Smooth muscle cell (in vitro differentiated cells): Measurements from ENCODE around the gene UBTD1. TPM values are rescaled to one million over a fixed set of nuclear protein-coding genes. Genes with fewer than 3 reads are reported as not detected.

Experiments
- DNase-seq: peaks from one replicate; lab custom pipeline; 2025; ENCODE audit not compliant: unreplicated experiment; lab: John Stamatoyannopoulos, UW
- H2AFZ ChIP-seq: fragments of 200-600 bp; sonication (generic); 2 replicates; pipeline ENCODE4 v1.6.0; 2016; ENCODE audit warnings: antibody characterized with exemption, low read depth, mild to moderate bottlenecking
- H3F3A ChIP-seq: fragments of 200-600 bp; sonication (generic); 2 replicates; pipeline ENCODE4 v1.6.0; 2017; ENCODE audit warnings: antibody characterized with exemption, low read depth
- H3K27ac ChIP-seq: fragments of 200-600 bp; sonication (generic); 2 replicates; pipeline ENCODE4 v1.5.1; 2016; ENCODE audit warnings: low read depth, mild to moderate bottlenecking
- H3K27me3 ChIP-seq: fragments of 200-600 bp; sonication (generic); 2 replicates; pipeline ENCODE4 v1.6.1; 2016; ENCODE audit warnings: low read depth, mild to moderate bottlenecking
- H3K36me3 ChIP-seq: fragments of 200-600 bp; sonication (generic); 2 replicates; pipeline ENCODE4 v1.5.1; 2016; ENCODE audit warnings: low read depth
- H3K4me1 ChIP-seq: fragments of 200-600 bp; sonication (generic); 2 replicates; pipeline ENCODE4 v1.5.1; 2016; ENCODE audit warnings: low read depth
- H3K4me2 ChIP-seq: fragments of 200-600 bp; sonication (generic); 2 replicates; pipeline ENCODE4 v1.6.0; 2016; ENCODE audit warnings: mild to moderate bottlenecking
- H3K4me3 ChIP-seq: fragments of 200-600 bp; sonication (generic); 2 replicates; pipeline ENCODE4 v1.5.1; 2016; ENCODE audit warnings: mild to moderate bottlenecking
- H3K79me2 ChIP-seq: fragments of 200-600 bp; sonication (generic); 2 replicates; pipeline ENCODE4 v1.6.0; 2016; ENCODE audit warnings: low read depth, mild to moderate bottlenecking
- H3K9ac ChIP-seq: fragments of 200-600 bp; sonication (generic); 2 replicates; pipeline ENCODE4 v1.6.0; 2016; ENCODE audit warnings: low read depth
- H3K9me3 ChIP-seq: fragments of 200-600 bp; sonication (generic); replicated peaks from 2 replicates; pipeline ENCODE4 v1.5.1; 2016; ENCODE audit warnings: low read depth
- H4K20me1 ChIP-seq: fragments of 200-600 bp; sonication (generic); 2 replicates; pipeline ENCODE4 v1.6.0; 2016; ENCODE audit warnings: low read depth
- WGBS: methylation state at CpG from one replicate; pipeline ENCODE4 v1.1.7; 2016; ENCODE audit warnings: low lambda C conversion rate; 5-methylcytosine and 5-hydroxymethylcytosine counted together
- polyA plus RNA-seq: library from polyadenylated mRNA; unstranded; fragments of >200 nt; fragmentation: Nextera tagmentation; extraction: Ambion mirVana; gene quantifications from 2 replicates; pipeline ENCODE4 v1.2.1, GENCODE V29; 2016
- total RNA-seq: library from RNA; depleted of rRNA; stranded (reverse); fragments of >200 nt; gene quantifications from 2 replicates; pipeline ENCODE4 v1.2.3, GENCODE V29; 2014
- TF ChIP-seq, protein P1 (sequence below): fragments of 200-600 bp; sonication (generic); IDR thresholded peaks from 2 replicates; pipeline ENCODE4 v1.5.1; 2017; ENCODE audit warnings: borderline replicate concordance, mild to moderate bottlenecking, antibody characterized with exemption; ENCODE audit not compliant: insufficient read depth, poor library complexity, severe bottlenecking

Gene UBTD1
- total and polyA plus RNA-seq, 2 experiments from 2014 or later = 26.5 to 59.9 TPM

GRCh38 chr10:97517778-97518300 is 19.1 kb downstream of the UBTD1 start:
- 94% methylated on average over 5 of the region's 6 CpGs for WGBS
- TF ChIP-seq, protein P1, sequence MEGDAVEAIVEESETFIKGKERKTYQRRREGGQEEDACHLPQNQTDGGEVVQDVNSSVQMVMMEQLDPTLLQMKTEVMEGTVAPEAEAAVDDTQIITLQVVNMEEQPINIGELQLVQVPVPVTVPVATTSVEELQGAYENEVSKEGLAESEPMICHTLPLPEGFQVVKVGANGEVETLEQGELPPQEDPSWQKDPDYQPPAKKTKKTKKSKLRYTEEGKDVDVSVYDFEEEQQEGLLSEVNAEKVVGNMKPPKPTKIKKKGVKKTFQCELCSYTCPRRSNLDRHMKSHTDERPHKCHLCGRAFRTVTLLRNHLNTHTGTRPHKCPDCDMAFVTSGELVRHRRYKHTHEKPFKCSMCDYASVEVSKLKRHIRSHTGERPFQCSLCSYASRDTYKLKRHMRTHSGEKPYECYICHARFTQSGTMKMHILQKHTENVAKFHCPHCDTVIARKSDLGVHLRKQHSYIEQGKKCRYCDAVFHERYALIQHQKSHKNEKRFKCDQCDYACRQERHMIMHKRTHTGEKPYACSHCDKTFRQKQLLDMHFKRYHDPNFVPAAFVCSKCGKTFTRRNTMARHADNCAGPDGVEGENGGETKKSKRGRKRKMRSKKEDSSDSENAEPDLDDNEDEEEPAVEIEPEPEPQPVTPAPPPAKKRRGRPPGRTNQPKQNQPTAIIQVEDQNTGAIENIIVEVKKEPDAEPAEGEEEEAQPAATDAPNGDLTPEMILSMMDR = no peak
- peaks cover 15% of the 10 kb centered on the region for H3K4me1 ChIP-seq
- no peaks in the 10 kb centered on the region for H3K36me3 ChIP-seq
- peaks cover 7% of the 10 kb centered on the region for H3F3A ChIP-seq
- no peak overlapping the region for H3K27ac ChIP-seq
- no peak for DNase-seq
- no peak overlapping the region for H2AFZ ChIP-seq
- H3K4me2 ChIP-seq = no peak overlapping the region
- no peak overlapping the region for H3K9ac ChIP-seq
- no peaks in the 10 kb centered on the region for H3K27me3 ChIP-seq
- peaks cover 100% of the 10 kb centered on the region for H4K20me1 ChIP-seq
- H3K4me3 ChIP-seq = no peak overlapping the region
- no peaks in the 10 kb centered on the region for H3K9me3 ChIP-seq
- H3K79me2 ChIP-seq = peaks cover 92% of the 10 kb centered on the region

- H3K4me3 ChIP-seq = no peak overlapping the region
- H3K4me1 ChIP-seq = peaks cover 15% of the 10 kb centered on the region
- TF ChIP-seq, protein P1 = no peak
- no peak for DNase-seq
- H2AFZ ChIP-seq = no peak overlapping the region
- H3K36me3 ChIP-seq = no peaks in the 10 kb centered on the region
- H3K27ac ChIP-seq = peak overlapping the region; percentile 33
- WGBS = 20% methylated on average over 9 of the region's 10 CpGs
- H4K20me1 ChIP-seq = peaks cover 100% of the 10 kb centered on the region
- H3K79me2 ChIP-seq = peaks cover 92% of the 10 kb centered on the region
- H3K9ac ChIP-seq = no peak overlapping the region
- H3K9me3 ChIP-seq = no peaks in the 10 kb centered on the region
- H3K4me2 ChIP-seq = no peak overlapping the region
- no peaks in the 10 kb centered on the region for H3K27me3 ChIP-seq
- H3F3A ChIP-seq = peaks cover 7% of the 10 kb centered on the region
These were observed 19.7 kb downstream of the UBTD1 start for GRCh38 chr10:97518301-97519043.

DNA sequence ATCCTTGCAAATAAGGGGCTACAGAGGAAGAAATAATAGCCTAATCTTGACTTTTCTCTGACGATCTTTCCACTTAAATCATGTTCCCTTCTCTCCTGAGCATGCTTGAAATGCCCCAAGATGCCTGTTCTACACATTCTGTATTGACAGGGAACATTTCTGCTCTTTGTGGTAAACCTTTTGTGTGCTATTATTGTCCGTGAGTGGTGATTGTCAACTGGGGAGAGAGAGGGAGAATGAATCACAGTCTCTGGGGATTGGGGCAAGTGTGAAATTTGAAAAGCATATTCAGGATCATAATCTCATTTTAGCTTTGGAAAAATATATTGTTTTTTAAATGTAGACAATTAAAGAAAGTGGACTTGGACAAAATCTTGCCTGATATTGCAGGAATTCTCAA is 20.6 kb downstream of the UBTD1 start:
- WGBS = 65% methylated on average over 2 of the region's 2 CpGs
- no peak for DNase-seq
- peaks cover 15% of the 10 kb centered on the region for H3K4me1 ChIP-seq
- peak overlapping the region; percentile 33 for H3K27ac ChIP-seq
- H4K20me1 ChIP-seq = peaks cover 100% of the 10 kb centered on the region
- TF ChIP-seq, protein P1 = no peak
- H3K27me3 ChIP-seq = no peaks in the 10 kb centered on the region
- H3K4me3 ChIP-seq = no peak overlapping the region
- H3F3A ChIP-seq = peaks cover 7% of the 10 kb centered on the region
- H2AFZ ChIP-seq = no peak overlapping the region
- H3K79me2 ChIP-seq = peaks cover 91% of the 10 kb centered on the region
- H3K36me3 ChIP-seq = no peaks in the 10 kb centered on the region
- no peaks in the 10 kb centered on the region for H3K9me3 ChIP-seq
- H3K9ac ChIP-seq = no peak overlapping the region
- H3K4me2 ChIP-seq = no peak overlapping the region

DNA sequence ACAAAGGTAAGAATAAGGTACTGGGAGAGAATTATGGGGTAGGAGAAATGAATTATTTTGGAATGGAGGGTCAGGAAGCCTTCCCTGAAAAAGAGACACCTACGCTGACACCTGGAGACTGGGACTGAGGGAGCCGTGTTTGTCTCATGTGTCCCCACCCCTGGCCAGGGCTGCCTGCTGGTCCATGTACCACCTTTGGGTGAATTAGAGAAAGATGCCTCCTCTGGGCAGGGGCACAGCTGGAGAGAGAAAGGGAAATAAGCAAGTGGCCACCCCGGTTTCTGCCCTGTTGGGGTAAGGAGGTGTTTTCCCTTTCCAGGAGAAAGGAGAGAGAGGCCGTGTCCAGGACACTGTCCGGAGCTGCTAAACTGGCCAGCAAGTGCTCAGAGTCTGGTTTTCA is 21.8 kb downstream of the UBTD1 start:
- no peak overlapping the region for H2AFZ ChIP-seq
- peaks cover 94% of the 10 kb centered on the region for H3K79me2 ChIP-seq
- peaks cover 100% of the 10 kb centered on the region for H4K20me1 ChIP-seq
- no peak overlapping the region for H3K4me2 ChIP-seq
- H3K9ac ChIP-seq = no peak overlapping the region
- no peak overlapping the region for H3K27ac ChIP-seq
- TF ChIP-seq, protein P1 = no peak
- H3F3A ChIP-seq = peaks cover 7% of the 10 kb centered on the region
- no peak overlapping the region for H3K4me3 ChIP-seq
- 98% methylated on average over 5 of the region's 5 CpGs for WGBS
- no peaks in the 10 kb centered on the region for H3K36me3 ChIP-seq
- peaks cover 15% of the 10 kb centered on the region for H3K4me1 ChIP-seq
- no peaks in the 10 kb centered on the region for H3K27me3 ChIP-seq
- DNase-seq = no peak
- no peaks in the 10 kb centered on the region for H3K9me3 ChIP-seq
